Naive thymus-derived CD8-positive, alpha-beta T cell (primary cell): ENCODE results near the gene GDPD5. TPM values are rescaled to one million over a fixed set of nuclear protein-coding genes. Genes with fewer than 3 reads are reported as not detected.

Experiments
- ATAC-seq, 2 donors: fragments of 150-1000 bp; cut with Tn5 transposase in 1 of 2; sonication (Bioruptor Pico), chemical (Tn5 transposase) in 1 of 2; 1 replicate in 1 of 2; 2 replicates in 1 of 2; pipeline ENCODE4 v1.10.0; 2021; ENCODE audit warnings: mild to moderate bottlenecking in 2 of 2, moderate library complexity in 2 of 2
- POLR2A ChIA-PET: fragments of 350-600 bp; sonication (Branson Sonifier 250); formaldehyde crosslinking; loops from one replicate; lab custom pipeline; 2021; ENCODE audit warnings: antibody characterized with exemption; lab: Charles Lee
- DNase-seq, 10 donors: peaks; one replicate each; pipeline versions ENCODE4 v3.0.0 to v3.0.0-alpha.2; 2020 to 2022
- H3K27ac Mint-ChIP-seq, 10 donors: one replicate each; pipeline ENCODE4 v1.8.0; 2020 to 2022; ENCODE audit warnings: mild to moderate bottlenecking in 10 of 10, mixed read lengths in 10 of 10, moderate library complexity in 4 of 10, inconsistent platforms in 1 of 10
- H3K27me3 Mint-ChIP-seq, 5 donors: one replicate each; pipeline ENCODE4 v1.8.0; 2021 to 2022; ENCODE audit warnings: mixed read lengths in 5 of 5
- H3K36me3 Mint-ChIP-seq, 3 donors: one replicate each; pipeline ENCODE4 v1.8.0; 2020 to 2022; ENCODE audit warnings: mixed read lengths in 3 of 3, mild to moderate bottlenecking in 2 of 3, inconsistent platforms in 1 of 3
- H3K4me1 Mint-ChIP-seq, 4 donors: one replicate each; pipeline ENCODE4 v1.8.0; 2021 to 2022; ENCODE audit warnings: mixed read lengths in 4 of 4
- H3K4me3 Mint-ChIP-seq, 10 donors: one replicate each; pipeline ENCODE4 v1.8.0; 2020 to 2022; ENCODE audit warnings: mild to moderate bottlenecking in 10 of 10, mixed read lengths in 10 of 10, moderate library complexity in 6 of 10, inconsistent platforms in 1 of 10
- H3K9me3 Mint-ChIP-seq, 9 donors: one replicate each; pipeline ENCODE4 v1.8.0; 2020 to 2022; ENCODE audit warnings: mixed read lengths in 9 of 9, mild to moderate bottlenecking in 3 of 9, inconsistent platforms in 1 of 9, moderate library complexity in 1 of 9
- polyA plus RNA-seq, 3 donors: library from polyadenylated mRNA; unstranded; fragments of 300-500 nt; fragmentation: Illumina TruSeq; gene quantifications; one replicate each; pipeline ENCODE4 v1.2.3, GENCODE V29; 2021
- total RNA-seq, 8 experiments: library from RNA in 2 of 8; stranded (reverse) in 2 of 8; gene quantifications; one replicate each; pipeline ENCODE4 v1.2.3 and lab custom pipeline; 2021 to 2026

GDPD5 gene
- total and polyA plus RNA-seq, 5 experiments from 2014 or later = 4.2 to 13.4 (median 5.1) TPM

- DNase-seq (no peak), ATAC-seq (no peak)
- Mint-ChIP-seq H3K4me3 (no peak overlapping the region), H3K4me1 (peaks cover 0 to 4% (median 1%) of the 10 kb centered on the region in 4 donors), H3K27me3 (no peaks in the 10 kb centered on the region), H3K27ac (peak overlapping the region in 1 of 10 donors; percentile 12), H3K36me3 (no peaks in the 10 kb centered on the region), H3K9me3 (no peaks in the 10 kb centered on the region)
- POLR2A ChIA-PET = no interaction called here
Observed at GRCh38 chr11:75555079-75555811, 29.5 kb upstream of the GDPD5 start.

DNA sequence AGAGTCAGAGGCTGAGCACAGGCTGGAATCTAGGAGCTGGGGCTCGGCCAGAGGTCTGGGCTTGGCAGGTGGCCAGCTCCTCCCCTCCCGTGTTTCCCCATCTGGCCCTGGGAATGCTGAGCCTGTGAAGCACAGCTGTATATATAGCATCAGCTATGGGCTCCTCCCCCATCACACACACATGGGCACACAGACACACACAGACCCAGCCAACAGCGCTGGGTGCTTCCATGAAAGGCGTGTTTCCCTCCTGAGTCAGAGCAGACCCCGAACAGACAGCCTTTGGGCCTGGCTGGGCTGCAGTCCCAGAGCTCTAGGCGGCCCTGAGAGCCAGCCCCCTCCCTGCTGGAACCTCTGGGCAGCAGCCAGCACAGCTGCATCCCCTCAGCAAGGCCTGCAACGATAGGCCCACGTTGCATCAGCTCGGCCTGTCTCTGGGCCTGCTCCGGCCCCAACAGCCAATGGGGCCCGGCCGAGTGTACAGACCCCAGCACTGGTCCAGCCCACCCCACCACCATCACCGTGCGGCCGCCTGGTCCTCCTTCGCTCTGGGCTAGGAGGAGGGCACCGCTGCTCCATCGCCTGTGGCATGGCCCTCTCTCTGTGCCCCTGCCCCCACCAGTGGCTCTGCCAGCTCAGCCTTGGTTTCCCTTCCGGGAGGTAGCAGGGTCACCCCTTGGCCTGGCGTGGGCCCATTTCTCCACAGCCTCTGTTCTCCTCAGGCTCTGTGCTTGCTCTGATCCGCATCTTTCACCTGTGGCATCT, 28.7 kb upstream of the GDPD5 start:
- Mint-ChIP-seq H3K4me3 (no peak overlapping the region), H3K4me1 (peaks cover 0 to 11% (median 2%) of the 10 kb centered on the region in 4 donors), H3K27ac (peak overlapping the region in 1 of 10 donors; percentile 12), H3K9me3 (no peaks in the 10 kb centered on the region), H3K27me3 (no peaks in the 10 kb centered on the region), H3K36me3 (no peaks in the 10 kb centered on the region)
- ATAC-seq (no peak), DNase-seq (no peak)
- POLR2A ChIA-PET = no interaction called here

DNA sequence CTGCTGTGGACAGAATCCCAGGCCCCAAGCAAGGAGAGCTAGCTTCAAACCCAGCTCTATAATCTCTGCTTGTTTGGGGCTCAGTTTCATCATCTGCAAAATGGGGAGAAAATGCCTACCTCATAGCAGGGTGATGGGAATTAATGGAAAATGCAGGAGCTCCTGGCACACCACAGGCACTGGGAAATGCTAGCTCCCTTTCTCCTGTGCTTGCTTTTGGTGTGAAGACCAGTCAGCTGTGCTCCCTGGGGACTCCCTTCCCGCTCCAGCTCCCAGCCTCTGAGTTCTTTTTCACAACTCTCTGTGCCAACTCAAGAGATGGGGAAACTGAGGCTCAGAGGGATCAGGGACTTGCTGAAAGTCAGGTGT, 28.1 kb upstream of the GDPD5 start:
- H3K36me3 Mint-ChIP-seq = no peaks in the 10 kb centered on the region
- no peaks in the 10 kb centered on the region for H3K9me3 Mint-ChIP-seq
- POLR2A ChIA-PET = interaction anchor here (1.1 kb wide), 1 partner anchor 12 kb away, joined by 4 read pairs; no protein-coding TSS in a partner anchor
- H3K4me3 Mint-ChIP-seq = no peak overlapping the region
- no peaks in the 10 kb centered on the region for H3K27me3 Mint-ChIP-seq
- ATAC-seq (no peak), DNase-seq (no peak)
- H3K27ac Mint-ChIP-seq = no peak overlapping the region
- peaks cover 0 to 15% (median 3%) of the 10 kb centered on the region in 4 donors for H3K4me1 Mint-ChIP-seq

DNA sequence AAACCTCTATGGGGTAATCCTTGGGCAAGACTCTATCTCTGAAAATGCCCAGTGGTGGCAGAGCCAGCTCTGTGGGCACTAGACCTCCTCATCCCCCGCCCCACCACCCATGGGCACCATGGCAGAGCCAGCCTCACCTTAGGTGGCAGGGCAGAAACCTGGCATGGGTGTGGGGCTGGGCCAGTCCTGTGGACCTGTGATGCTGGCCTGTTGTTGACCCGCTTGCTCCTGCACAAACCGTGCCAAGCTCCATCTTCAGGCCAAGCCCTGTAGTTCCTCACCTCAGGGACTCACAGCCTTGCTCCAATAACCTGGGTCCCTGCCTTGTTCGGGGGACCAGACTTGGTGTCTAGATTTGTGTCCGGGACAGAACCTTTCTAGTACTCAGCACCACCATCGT, 27.4 kb upstream of the GDPD5 start:
- Mint-ChIP-seq H3K27me3 (no peaks in the 10 kb centered on the region), H3K4me3 (no peak overlapping the region), H3K27ac (no peak overlapping the region), H3K36me3 (no peaks in the 10 kb centered on the region), H3K4me1 (peaks cover 0 to 15% (median 3%) of the 10 kb centered on the region in 4 donors), H3K9me3 (no peaks in the 10 kb centered on the region)
- POLR2A ChIA-PET = interaction anchor here (1.1 kb wide), 1 partner anchor 13 kb away, joined by 4 read pairs; no protein-coding TSS in a partner anchor
- DNase-seq = no peak
- no peak for ATAC-seq

- ATAC-seq = peak in 1 of 2 donors; percentile 59
- Mint-ChIP-seq H3K27me3 (peaks cover 0 to 3% (median 2%) of the 10 kb centered on the region in 5 donors), H3K4me3 (no peak overlapping the region), H3K36me3 (no peaks in the 10 kb centered on the region), H3K27ac (peak overlapping the region in 2 of 10 donors; percentile 16 to 31), H3K4me1 (peaks cover 0 to 15% (median 5%) of the 10 kb centered on the region in 4 donors), H3K9me3 (no peaks in the 10 kb centered on the region)
- DNase-seq = no peak
- POLR2A ChIA-PET = no interaction called here
Observed at GRCh38 chr11:75549370-75549958, 23.7 kb upstream of the GDPD5 start.

GRCh38 chr11:75548595-75549272, 23.0 kb upstream of the GDPD5 start:
- ATAC-seq (no peak), DNase-seq (no peak)
- Mint-ChIP-seq H3K27ac (no peak overlapping the region), H3K27me3 (peaks cover 0 to 4% (median 2%) of the 10 kb centered on the region in 5 donors), H3K36me3 (no peaks in the 10 kb centered on the region), H3K9me3 (no peaks in the 10 kb centered on the region), H3K4me1 (peaks cover 0 to 15% (median 5%) of the 10 kb centered on the region in 4 donors), H3K4me3 (no peak overlapping the region)
- POLR2A ChIA-PET = no interaction called here

DNA sequence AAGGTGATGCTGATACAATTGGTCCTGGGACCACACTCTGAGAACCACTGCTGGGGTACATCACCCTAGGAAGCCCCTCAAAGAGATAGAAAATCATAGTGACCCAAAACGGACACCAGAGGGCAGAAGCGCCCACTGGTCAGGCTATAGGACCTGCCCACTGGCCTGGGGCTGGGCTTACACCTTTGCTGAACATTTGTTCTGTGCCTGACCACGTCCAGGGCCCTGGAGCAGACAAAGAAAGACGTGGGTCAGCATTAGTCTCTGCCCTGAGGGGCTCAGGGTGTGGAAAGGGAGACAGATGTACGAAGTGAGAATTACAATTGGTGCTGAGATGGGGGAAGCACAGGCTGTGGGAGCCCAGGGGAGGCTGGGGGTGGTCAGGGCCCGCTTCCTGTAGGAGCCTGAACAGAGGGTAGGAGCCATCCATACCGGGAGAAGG, 21.9 kb upstream of the GDPD5 start:
- H3K9me3 Mint-ChIP-seq = no peaks in the 10 kb centered on the region
- ATAC-seq (peak in 1 of 2 donors; percentile 74), DNase-seq (peak in 3 of 10 donors; percentile 30 to 34 (median 31))
- POLR2A ChIA-PET = no interaction called here
- H3K27ac Mint-ChIP-seq = peak overlapping the region in 1 of 10 donors; percentile 70
- peaks cover 0 to 7% (median 2%) of the 10 kb centered on the region in 5 donors for H3K27me3 Mint-ChIP-seq
- no peak overlapping the region for H3K4me3 Mint-ChIP-seq
- H3K36me3 Mint-ChIP-seq = no peaks in the 10 kb centered on the region
- peaks cover 0 to 15% (median 5%) of the 10 kb centered on the region in 4 donors for H3K4me1 Mint-ChIP-seq

- peaks cover 0 to 15% (median 5%) of the 10 kb centered on the region in 4 donors for H3K4me1 Mint-ChIP-seq
- POLR2A ChIA-PET = no interaction called here
- no peak overlapping the region for H3K4me3 Mint-ChIP-seq
- H3K36me3 Mint-ChIP-seq = no peaks in the 10 kb centered on the region
- DNase-seq (no peak), ATAC-seq (no peak)
- peak overlapping the region in 1 of 10 donors; percentile 70 for H3K27ac Mint-ChIP-seq
- peaks cover 0 to 7% (median 2%) of the 10 kb centered on the region in 5 donors for H3K27me3 Mint-ChIP-seq
- H3K9me3 Mint-ChIP-seq = no peaks in the 10 kb centered on the region
Observed at GRCh38 chr11:75547177-75547576, 21.4 kb upstream of the GDPD5 start.

GRCh38 chr11:75543806-75544205, 18.1 kb upstream of the GDPD5 start:
- H3K4me1 Mint-ChIP-seq = peaks cover 0 to 8% (median 0%) of the 10 kb centered on the region in 4 donors
- no peaks in the 10 kb centered on the region for H3K9me3 Mint-ChIP-seq
- H3K4me3 Mint-ChIP-seq = no peak overlapping the region
- DNase-seq (no peak), ATAC-seq (no peak)
- H3K36me3 Mint-ChIP-seq = no peaks in the 10 kb centered on the region
- no peak overlapping the region for H3K27ac Mint-ChIP-seq
- peaks cover 0 to 7% (median 5%) of the 10 kb centered on the region in 5 donors for H3K27me3 Mint-ChIP-seq
- POLR2A ChIA-PET = no interaction called here

- Mint-ChIP-seq H3K9me3 (no peaks in the 10 kb centered on the region), H3K27me3 (peaks cover 0 to 7% (median 3%) of the 10 kb centered on the region in 5 donors), H3K4me1 (peaks cover 0 to 16% (median 7%) of the 10 kb centered on the region in 4 donors), H3K4me3 (no peak overlapping the region), H3K27ac (peak overlapping the region in 1 of 10 donors; percentile 51), H3K36me3 (no peaks in the 10 kb centered on the region)
- ATAC-seq = no peak
- POLR2A ChIA-PET = no interaction called here
- no peak for DNase-seq
Observed at GRCh38 chr11:75542088-75542438, 16.3 kb upstream of the GDPD5 start.

DNA sequence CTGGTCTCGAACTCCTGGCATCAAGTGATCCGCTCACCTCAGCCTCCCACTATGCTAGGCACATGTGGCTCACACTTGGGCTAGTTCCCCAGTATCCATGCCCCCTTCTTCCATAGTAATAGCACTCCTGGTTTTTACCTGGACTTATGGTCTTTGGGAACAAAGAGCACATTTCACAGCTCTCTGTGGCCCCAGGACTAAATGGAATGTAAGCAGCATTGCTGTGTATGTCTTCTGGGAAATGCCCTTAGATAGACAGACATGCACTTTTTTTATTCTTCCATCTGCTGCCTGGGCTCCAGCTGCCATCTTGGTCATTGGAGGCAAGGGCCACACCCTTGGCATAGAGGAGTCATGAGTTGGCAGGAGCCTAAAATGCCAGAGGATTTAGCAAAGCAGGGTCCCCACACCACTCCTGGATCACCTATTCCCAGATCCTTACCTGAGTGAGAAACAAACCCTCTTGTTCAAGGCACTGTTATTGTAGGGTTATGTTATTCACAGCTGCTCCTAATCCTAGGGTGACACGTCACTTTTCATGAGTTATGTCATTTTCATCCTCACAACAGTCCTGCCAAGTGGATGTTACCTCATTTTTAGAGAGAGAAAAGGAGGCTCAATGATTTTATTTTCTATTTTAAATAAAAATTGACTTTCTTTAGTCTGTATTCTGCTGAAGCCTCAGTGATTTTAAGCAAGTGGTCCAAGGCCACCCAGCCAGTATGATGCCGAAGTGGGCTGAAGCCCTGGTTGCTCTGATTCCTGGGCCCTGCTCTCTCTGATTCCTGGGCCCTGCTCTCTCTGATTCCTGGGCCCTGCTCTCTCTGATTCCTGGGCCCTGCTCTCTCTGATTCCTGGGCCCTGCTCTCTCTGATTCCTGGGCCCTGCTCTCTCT, 15.7 kb upstream of the GDPD5 start:
- Mint-ChIP-seq H3K4me3 (no peak overlapping the region), H3K9me3 (no peaks in the 10 kb centered on the region), H3K27me3 (peaks cover 0 to 7% (median 3%) of the 10 kb centered on the region in 5 donors), H3K27ac (no peak overlapping the region), H3K4me1 (peaks cover 0 to 23% (median 7%) of the 10 kb centered on the region in 4 donors), H3K36me3 (no peaks in the 10 kb centered on the region)
- POLR2A ChIA-PET = interaction anchor here (0.6 kb wide), 1 partner anchor 100 kb away, joined by 3 read pairs; no protein-coding TSS in a partner anchor
- DNase-seq = no peak
- ATAC-seq = no peak
